ENCODE measurements around the gene NAIF1. TPM values are rescaled to one million over a fixed set of nuclear protein-coding genes. Genes with fewer than 3 reads are reported as not detected.
A peak's percentile ranks its signal among the peaks of the same experiment; 100 is the strongest.

NAIF1 gene
- total RNA-seq, 2 donors from 2014 or later = 5.8 to 8.2 TPM

DNA sequence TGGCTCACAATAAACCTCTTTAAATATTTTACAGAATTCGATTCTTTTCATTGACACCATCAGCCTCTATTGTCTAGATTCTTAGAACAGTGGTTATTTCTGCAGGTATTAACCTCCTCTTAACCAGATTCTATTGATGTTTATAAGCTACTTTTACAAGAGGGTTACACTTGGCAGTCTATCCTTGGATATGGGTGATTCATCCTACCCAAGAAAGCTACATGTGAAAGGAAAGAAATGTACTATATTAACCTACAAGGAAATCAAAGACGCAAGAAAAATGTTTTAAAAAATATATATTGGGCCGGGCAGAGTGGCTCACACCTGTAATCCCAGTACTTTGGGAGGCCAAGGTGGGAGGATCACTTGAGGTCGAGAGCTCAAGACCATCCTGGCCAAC, 17.6 kb upstream of the NAIF1 start:
- Histone ChIP-seq H3K4me1 (peaks cover 0 to 21% of the 10 kb centered on the region in 2 donors), H3K9me3 (no peaks in the 10 kb centered on the region), H3K27ac (no peak overlapping the region), H3K4me3 (no peak overlapping the region), H3K36me3 (no peaks in the 10 kb centered on the region), H3K27me3 (no peaks in the 10 kb centered on the region)
- no peak for DNase-seq (ENCODE audit: low spot score)
- TF ChIP-seq, protein P1, sequence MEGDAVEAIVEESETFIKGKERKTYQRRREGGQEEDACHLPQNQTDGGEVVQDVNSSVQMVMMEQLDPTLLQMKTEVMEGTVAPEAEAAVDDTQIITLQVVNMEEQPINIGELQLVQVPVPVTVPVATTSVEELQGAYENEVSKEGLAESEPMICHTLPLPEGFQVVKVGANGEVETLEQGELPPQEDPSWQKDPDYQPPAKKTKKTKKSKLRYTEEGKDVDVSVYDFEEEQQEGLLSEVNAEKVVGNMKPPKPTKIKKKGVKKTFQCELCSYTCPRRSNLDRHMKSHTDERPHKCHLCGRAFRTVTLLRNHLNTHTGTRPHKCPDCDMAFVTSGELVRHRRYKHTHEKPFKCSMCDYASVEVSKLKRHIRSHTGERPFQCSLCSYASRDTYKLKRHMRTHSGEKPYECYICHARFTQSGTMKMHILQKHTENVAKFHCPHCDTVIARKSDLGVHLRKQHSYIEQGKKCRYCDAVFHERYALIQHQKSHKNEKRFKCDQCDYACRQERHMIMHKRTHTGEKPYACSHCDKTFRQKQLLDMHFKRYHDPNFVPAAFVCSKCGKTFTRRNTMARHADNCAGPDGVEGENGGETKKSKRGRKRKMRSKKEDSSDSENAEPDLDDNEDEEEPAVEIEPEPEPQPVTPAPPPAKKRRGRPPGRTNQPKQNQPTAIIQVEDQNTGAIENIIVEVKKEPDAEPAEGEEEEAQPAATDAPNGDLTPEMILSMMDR (IDR thresholded peaks at IDR 0.05) = no peak

DNA sequence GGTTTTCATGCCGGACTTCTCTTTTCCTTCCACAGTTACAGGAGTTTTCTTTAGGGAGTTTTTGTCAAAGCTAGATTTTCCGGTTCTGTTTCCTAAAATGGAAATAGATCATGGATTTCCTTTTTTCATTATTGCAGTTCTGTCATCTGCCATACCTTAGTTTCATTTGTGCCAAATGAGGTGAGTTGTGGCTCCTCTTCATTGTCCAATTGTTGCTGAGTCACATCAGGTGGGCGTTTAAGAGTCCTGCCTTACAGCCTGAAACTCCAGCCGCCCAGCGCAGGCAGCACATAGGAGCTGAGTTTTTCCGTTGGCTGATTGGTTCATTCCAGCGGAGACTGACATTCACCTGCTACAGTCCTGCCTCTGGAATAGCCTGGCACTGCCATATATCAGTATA, 15.0 kb upstream of the NAIF1 start:
- Histone ChIP-seq H3K9me3 (no peaks in the 10 kb centered on the region), H3K27me3 (no peaks in the 10 kb centered on the region), H3K4me1 (peaks cover 0 to 37% of the 10 kb centered on the region in 2 donors), H3K27ac (peak overlapping the region; percentile 41 to 43), H3K36me3 (no peaks in the 10 kb centered on the region), H3K4me3 (no peak overlapping the region)
- TF ChIP-seq, protein P1 (IDR thresholded peaks at IDR 0.05) = no peak
- no peak for DNase-seq (ENCODE audit: low spot score)

DNA sequence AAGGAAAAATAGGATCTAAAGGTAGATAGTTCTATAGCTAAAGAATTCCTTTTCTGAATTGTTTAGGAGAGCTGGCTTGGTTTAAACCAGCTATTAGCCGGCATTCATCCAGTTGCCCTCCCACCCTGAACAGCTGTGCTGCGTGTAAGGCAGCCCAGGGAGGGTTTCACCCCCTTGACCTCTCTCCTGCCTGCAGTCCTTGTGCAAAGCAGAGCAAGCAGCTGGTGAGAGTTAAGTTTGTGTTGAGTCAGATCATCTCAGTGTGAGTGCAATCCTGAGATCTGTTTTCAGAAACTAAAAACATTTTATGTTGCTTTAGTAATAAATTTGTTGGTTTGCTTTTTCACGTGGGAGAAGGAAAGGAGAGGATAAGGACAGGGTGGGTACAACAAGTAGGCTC, 13.9 kb upstream of the NAIF1 start:
- Histone ChIP-seq H3K27ac (peak overlapping the region; percentile 41 to 43), H3K9me3 (no peaks in the 10 kb centered on the region), H3K36me3 (no peaks in the 10 kb centered on the region), H3K4me1 (peaks cover 0 to 39% of the 10 kb centered on the region in 2 donors), H3K27me3 (no peaks in the 10 kb centered on the region), H3K4me3 (no peak overlapping the region)
- DNase-seq (ENCODE audit: low spot score) = no peak
- TF ChIP-seq, protein P1 (IDR thresholded peaks at IDR 0.05) = no peak

DNA sequence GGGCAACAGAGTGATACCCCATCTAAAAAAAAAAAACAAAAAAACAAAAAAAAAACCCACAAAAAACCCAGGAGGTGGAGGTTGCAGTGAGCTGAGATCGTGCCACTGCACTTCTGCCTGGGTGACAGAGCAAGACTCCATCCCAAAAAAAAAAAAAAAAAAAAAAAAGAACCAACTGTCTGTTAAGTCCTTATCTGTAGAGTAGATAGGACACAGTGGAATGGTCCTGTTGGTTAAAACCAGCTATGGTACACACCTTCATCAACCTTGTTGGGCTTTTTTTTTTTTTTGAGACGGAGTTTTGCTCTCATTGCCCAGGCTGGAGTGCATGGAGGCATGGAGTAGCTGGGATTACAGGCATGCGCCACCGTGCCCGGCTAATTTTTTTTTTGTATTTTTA, 13.1 kb upstream of the NAIF1 start:
- no peaks in the 10 kb centered on the region for H3K36me3 ChIP-seq
- H3K4me1 ChIP-seq = peaks cover 0 to 44% of the 10 kb centered on the region in 2 donors
- no peak overlapping the region for H3K27ac ChIP-seq
- TF ChIP-seq, protein P1 (IDR thresholded peaks at IDR 0.05) = no peak
- no peak overlapping the region for H3K4me3 ChIP-seq
- no peaks in the 10 kb centered on the region for H3K27me3 ChIP-seq
- no peak for DNase-seq (ENCODE audit: low spot score)
- no peaks in the 10 kb centered on the region for H3K9me3 ChIP-seq

DNA sequence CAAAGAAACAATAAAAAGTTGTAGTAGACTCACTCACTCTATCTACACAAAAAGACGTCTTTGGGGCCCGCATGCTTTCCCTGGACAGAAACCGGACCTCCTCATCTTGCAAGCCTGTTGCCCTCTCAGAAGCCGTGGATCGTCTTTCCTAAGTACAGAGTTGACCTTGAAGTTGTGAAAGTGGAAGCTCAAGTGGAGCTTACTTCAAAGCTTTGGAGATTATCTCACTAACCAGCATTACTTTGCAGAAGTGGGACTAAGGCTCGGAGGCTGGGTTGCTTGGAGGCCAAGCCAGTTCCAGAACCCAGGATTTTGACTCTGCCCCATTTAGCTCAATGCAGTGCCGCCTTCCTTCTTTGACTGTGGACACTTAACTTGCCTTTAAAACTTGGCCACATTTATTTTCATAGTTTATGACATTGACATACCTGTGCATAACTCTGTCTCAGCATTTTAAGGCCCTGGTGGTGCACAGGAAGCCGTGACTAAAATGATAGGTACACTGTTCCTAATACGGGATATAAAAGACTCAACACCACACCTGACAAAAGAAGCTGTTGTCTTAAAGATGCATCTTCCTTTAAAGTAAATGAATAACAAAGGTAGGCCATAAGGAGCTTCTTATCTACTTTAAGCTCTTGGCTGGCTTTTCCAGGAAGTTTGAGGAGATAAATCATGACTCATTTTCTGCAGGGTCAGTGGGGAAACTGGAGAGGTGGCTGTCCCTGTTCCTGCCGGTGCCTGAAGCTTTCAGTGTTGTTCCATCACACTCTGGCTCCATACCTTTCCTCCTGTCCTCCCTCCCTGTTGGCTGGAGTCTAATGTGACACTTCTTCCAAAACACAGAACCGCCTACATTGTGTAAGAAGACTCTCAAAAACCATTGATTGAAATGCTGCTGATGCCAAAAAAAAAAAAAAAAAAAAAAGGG, 11.6 kb upstream of the NAIF1 start:
- Histone ChIP-seq H3K4me1 (peaks cover 0 to 54% of the 10 kb centered on the region in 2 donors), H3K36me3 (no peaks in the 10 kb centered on the region), H3K9me3 (no peaks in the 10 kb centered on the region), H3K27me3 (no peaks in the 10 kb centered on the region), H3K4me3 (no peak overlapping the region), H3K27ac (peak overlapping the region in 1 of 2 donors; percentile 1)
- TF ChIP-seq, protein P1 (IDR thresholded peaks at IDR 0.05) = no peak
- no peak for DNase-seq (ENCODE audit: low spot score)
